HepG2 (cell line): Measurements from ENCODE around the gene TCF3. TPM values are rescaled to one million over a fixed set of nuclear protein-coding genes. Genes with fewer than 3 reads are reported as not detected.

ENCODE experiments used
- ATAC-seq: fragments of 200-7000 bp; cut with Tn5 transposase; 3 replicates; pipeline ENCODE4 v1.9.1; 2020; ENCODE audit warnings: mild to moderate bottlenecking, moderate library complexity
- BruUV-seq: library from RNA; stranded (reverse); fragments of 400-500 nt; replicated peaks from 2 replicates; lab custom pipeline; 2021; lab: Mats Ljungman, UMichigan
- CTCF ChIA-PET: fragments of 300-600 bp; formaldehyde crosslinking; extraction: SDS; loops from one replicate; lab custom pipeline; 2021; ENCODE audit warnings: low total read pairs, inconsistent platforms, low intra/inter-chr PET ratio; lab: Yijun Ruan, JAX
- POLR2A ChIA-PET: fragments of 350-600 bp; sonication (Branson Sonifier 250); formaldehyde crosslinking; loops from one replicate; lab custom pipeline; 2020; ENCODE audit warnings: antibody characterized with exemption, inconsistent platforms; lab: Yijun Ruan, JAX
- DNase-seq: peaks from one replicate; pipeline ENCODE4 v3.0.0-alpha.2; 2015; ENCODE audit warnings: low spot score
- FAIRE-seq: peaks from 3 replicates; lab custom pipeline; 2011; peaks lifted over from hg19 to GRCh38; lab: Jason Lieb, UNC
- H2AFZ ChIP-seq: one replicate; pipeline ENCODE4 v1.6.1; 2011; ENCODE audit warnings: low read length, inconsistent platforms
- H3K27ac ChIP-seq: fragments of 300-600 bp; 3 replicates; pipeline ENCODE4 v1.8.0; 2011; ENCODE audit warnings: mixed run types, mild to moderate bottlenecking, mixed read lengths, low read length, inconsistent platforms; ENCODE audit not compliant: insufficient read depth; ENCODE audit errors: extremely low read length
- H3K27me3 ChIP-seq, 2 experiments: fragments of 200-600 bp in 1 of 2; 2 replicates in 1 of 2; 3 replicates in 1 of 2; pipeline versions ENCODE4 v1.6.0 to v1.8.0; 2011; ENCODE audit warnings: low read length in 2 of 2, mild to moderate bottlenecking in 2 of 2, moderate library complexity in 2 of 2, inconsistent platforms in 1 of 2; ENCODE audit not compliant: insufficient read depth in 2 of 2, control insufficient read depth in 1 of 2
- H3K36me3 ChIP-seq, 2 experiments: fragments of 200-600 bp in 1 of 2; replicated peaks in 1 of 2; 2 replicates in 1 of 2; 3 replicates in 1 of 2; pipeline versions ENCODE4 v1.5.1 to v1.8.0; 2011; ENCODE audit warnings: low read length in 2 of 2, inconsistent platforms in 1 of 2; ENCODE audit not compliant: insufficient read depth in 2 of 2, control insufficient read depth in 1 of 2
- H3K4me1 ChIP-seq: 2 replicates; pipeline ENCODE4 v1.5.1; 2012; ENCODE audit warnings: low read length, inconsistent platforms; ENCODE audit not compliant: insufficient read depth
- H3K4me2 ChIP-seq: 2 replicates; pipeline ENCODE4 v1.6.0; 2011; ENCODE audit warnings: low read depth, low read length, inconsistent platforms
- H3K4me3 ChIP-seq, 3 experiments: fragments of 200-600 bp in 1 of 3; sonication (generic), shearing (Covaris generic) in 1 of 3; replicated peaks in 1 of 3; 2 replicates each; pipeline ENCODE4 v1.5.1; 2011 to 2016; ENCODE audit warnings: low read length in 3 of 3, inconsistent platforms in 2 of 3, low read depth in 2 of 3, mild to moderate bottlenecking in 2 of 3, control low read depth in 1 of 3, mixed read lengths in 1 of 3; ENCODE audit not compliant: insufficient read depth in 1 of 3
- H3K79me2 ChIP-seq: one replicate; pipeline ENCODE4 v1.6.1; 2011; ENCODE audit warnings: low read length, inconsistent platforms; ENCODE audit not compliant: insufficient read depth
- H3K9ac ChIP-seq: 2 replicates; pipeline ENCODE4 v1.6.0; 2011; ENCODE audit warnings: mild to moderate bottlenecking, low read depth, low read length, inconsistent platforms; ENCODE audit not compliant: insufficient read depth
- H3K9me3 ChIP-seq: 2 replicates; pipeline ENCODE4 v1.5.1; 2012; ENCODE audit warnings: mild to moderate bottlenecking, low read length
- H4K20me1 ChIP-seq: 2 replicates; pipeline ENCODE4 v1.6.0; 2011; ENCODE audit warnings: inconsistent platforms, mild to moderate bottlenecking, low read length, moderate library complexity; ENCODE audit not compliant: insufficient read depth
- GZF1 ChIP-seq: sonication (generic); formaldehyde crosslinking; IDR thresholded peaks from 2 replicates; pipeline ENCODE4 v1.5.1; 2020; ENCODE audit warnings: mild to moderate bottlenecking, missing genetic modification reagents
- HES4 ChIP-seq: sonication (generic); formaldehyde crosslinking; IDR thresholded peaks from 2 replicates; pipeline ENCODE4 v1.9.0; 2021; ENCODE audit warnings: mild to moderate bottlenecking, missing genetic modification reagents, borderline replicate concordance
- MYC ChIP-seq: sonication (generic); formaldehyde crosslinking; IDR thresholded peaks from 2 replicates; pipeline ENCODE4 v1.9.0; 2021; ENCODE audit warnings: missing genetic modification reagents, borderline replicate concordance
- NFIB ChIP-seq: sonication (generic); formaldehyde crosslinking; IDR thresholded peaks from 2 replicates; pipeline ENCODE4 v1.9.0; 2021; ENCODE audit warnings: missing genetic modification reagents, mild to moderate bottlenecking, borderline replicate concordance
- NFKB2 ChIP-seq: sonication (generic); formaldehyde crosslinking; IDR thresholded peaks from 2 replicates; pipeline ENCODE4 v1.4.0; 2020; ENCODE audit warnings: missing genetic modification reagents, borderline replicate concordance
- POLR2G ChIP-seq: fragments of 200-400 bp; formaldehyde crosslinking; IDR thresholded peaks from 2 replicates; pipeline ENCODE4 v1.6.1; 2018; ENCODE audit warnings: mild to moderate bottlenecking, low read depth, low read length, moderate library complexity
- RXRA ChIP-seq: sonication (generic); formaldehyde crosslinking; IDR thresholded peaks from 2 replicates; pipeline ENCODE4 v1.5.1; 2020; ENCODE audit warnings: missing genetic modification reagents
- RXRB ChIP-seq: IDR thresholded peaks from 2 replicates; pipeline ENCODE4 v1.6.1; 2016; ENCODE audit warnings: borderline replicate concordance, missing genetic modification reagents, missing compliant biosample characterization
- SOX5 ChIP-seq: IDR thresholded peaks from 2 replicates; pipeline ENCODE4 v1.6.1; 2016; ENCODE audit warnings: borderline replicate concordance
- STAT5B ChIP-seq: sonication (generic); formaldehyde crosslinking; IDR thresholded peaks from 2 replicates; pipeline ENCODE4 v1.4.0; 2020; ENCODE audit warnings: missing genetic modification reagents
- ZBTB2 ChIP-seq: sonication (generic); formaldehyde crosslinking; IDR thresholded peaks from 2 replicates; pipeline ENCODE4 v1.8.0; 2022; ENCODE audit warnings: low read depth, missing genetic modification reagents
- ZC3H13 ChIP-seq: sonication (generic); formaldehyde crosslinking; IDR thresholded peaks from 2 replicates; pipeline ENCODE4 v1.8.1; 2023; ENCODE audit warnings: mild to moderate bottlenecking, missing genetic modification reagents, moderate library complexity
- ZFP62 ChIP-seq: sonication (generic); formaldehyde crosslinking; IDR thresholded peaks from 2 replicates; pipeline ENCODE4 v1.4.0; 2020; ENCODE audit warnings: missing genetic modification reagents
- ZMAT3 ChIP-seq: sonication (generic); formaldehyde crosslinking; conservative IDR thresholded peaks from 2 replicates; pipeline ENCODE4 v1.7.0; 2021; ENCODE audit warnings: missing genetic modification reagents
- ZNF235 ChIP-seq: sonication (generic); formaldehyde crosslinking; IDR thresholded peaks from 2 replicates; pipeline ENCODE4 v1.8.1; 2023; ENCODE audit warnings: mild to moderate bottlenecking, missing genetic modification reagents, borderline replicate concordance
- ZNF263 ChIP-seq: sonication (generic); formaldehyde crosslinking; IDR thresholded peaks from 2 replicates; pipeline ENCODE4 v1.4.0; 2020; ENCODE audit warnings: missing genetic modification reagents
- ZNF670 ChIP-seq: sonication (generic); formaldehyde crosslinking; IDR thresholded peaks from 2 replicates; pipeline ENCODE4 v1.8.0; 2022; ENCODE audit warnings: mild to moderate bottlenecking, missing genetic modification reagents, borderline replicate concordance
- ZNF850 ChIP-seq: sonication (generic); formaldehyde crosslinking; conservative IDR thresholded peaks from 2 replicates; pipeline ENCODE4 v1.9.0; 2021; ENCODE audit warnings: mild to moderate bottlenecking, missing genetic modification reagents
- WGBS: methylation state at CpG from one replicate; pipeline ENCODE4 v1.1.6; 2017; ENCODE audit warnings: low lambda C conversion rate; 5-methylcytosine and 5-hydroxymethylcytosine counted together
- in situ Hi-C: cut with HindIII; loops from 2 replicates; pipeline ENCODE4 v1.10.0; 2017; ENCODE audit warnings: low pct_unique_long_range_greater_than_20kb; ENCODE audit not compliant: extremely low pct_ligation_motif_present
- intact Hi-C: fragments of 100-400 bp; cut with micrococcal nuclease; formaldehyde crosslinking; loops from one replicate; pipeline ENCODE4 v1.10.0; 2022; ENCODE audit not compliant: unreplicated experiment
- polyA plus RNA-seq, 8 experiments: library from polyadenylated mRNA; depleted of rRNA in 3 of 8; stranded (reverse) in 7 of 8; unstranded in 1 of 8; fragments of >200 nt; fragmentation: Illumina TruSeq in 4 of 8; extraction: Trizol in 4 of 8; gene quantifications; 2 replicates each; pipeline versions ENCODE4 v1.2.1 to v1.2.3, GENCODE V29; 2011 to 2016; ENCODE audit warnings: low read depth in 4 of 8, missing spikeins in 1 of 8, mixed read lengths in 1 of 8; ENCODE audit not compliant: insufficient read depth in 1 of 8
- total RNA-seq, 5 experiments: library from RNA; depleted of rRNA; stranded (reverse); fragments of >200 nt; fragmentation: Illumina TruSeq; extraction: Trizol; gene quantifications; 2 replicates each; pipeline ENCODE4 v1.2.3, GENCODE V29; 2016; ENCODE audit warnings: low read depth in 1 of 5

TCF3 gene
- total and polyA plus RNA-seq, 2 of the 13 experiments (the other 11 are each of a cell fraction or from before 2014, with no cell fraction given), result 51.4 to 53.2 TPM

GRCh38 chr19:1568320-1569019 is 83.9 kb downstream of the TCF3 start, which contains the start of gene MEX3D (continued):
- peak; percentile 60; the same call in 1 of the 2 replicates for TF ChIP-seq ZBTB2 (CRISPR knock-in tag)
- TF ChIP-seq ZC3H13 (CRISPR knock-in tag), result peak; percentile 67; the same call in 1 of the 2 replicates
- peak; percentile 82; the same call in 1 of the 2 replicates for TF ChIP-seq ZNF235 (CRISPR knock-in tag)
- peak; percentile 82; the same call in 1 of the 2 replicates for TF ChIP-seq MYC (CRISPR knock-in tag)
- TF ChIP-seq GZF1 (CRISPR knock-in tag), result no peak
- TF ChIP-seq, all 625 proteins: peak for 190

- CTCF ChIA-PET, result no interaction called here
- H3K79me2 ChIP-seq, result peaks cover 11% of the 10 kb centered on the region
- intact Hi-C loops, result loop anchor here (2.0 kb wide), 1 partner anchor 21 kb away; no protein-coding TSS in a partner anchor
- H3K4me3 ChIP-seq, result peak overlapping the region in 2 of 3 experiments; percentile 75 to 81; a peak in 3 of 6 replicates
- H2AFZ ChIP-seq, result no peak overlapping the region
- FAIRE-seq (no peak), DNase-seq (no peak), ATAC-seq (no peak)
- BruUV-seq, result no TSS peak
- H3K9me3 ChIP-seq, result no peaks in the 10 kb centered on the region
- H3K27ac ChIP-seq, result no peak overlapping the region
- H3K27me3 ChIP-seq, result peaks cover 0 to 8% of the 10 kb centered on the region in 2 experiments; a peak in 2 of 5 replicates
- POLR2A ChIA-PET, result no interaction called here
- in situ Hi-C loops, result no loop called here
- H4K20me1 ChIP-seq, result 0 out of 2 replicates have a peak, but pooled peaks cover 6% of the 10 kb centered on the region
- H3K36me3 ChIP-seq, result peaks cover 0 to 3% of the 10 kb centered on the region in 2 experiments; a peak in 3 of 5 replicates
- no peak for TF ChIP-seq STAT5B (CRISPR knock-in tag)
- TF ChIP-seq ZFP62 (CRISPR knock-in tag), result no peak
- no peak for TF ChIP-seq NFKB2 (CRISPR knock-in tag)
- TF ChIP-seq POLR2G, result no peak
- no peak for TF ChIP-seq HES4 (CRISPR knock-in tag)
- no peak for TF ChIP-seq ZMAT3 (CRISPR knock-in tag)
- no peak for TF ChIP-seq RXRB
- TF ChIP-seq ZNF263 (CRISPR knock-in tag), result no peak
- no peak for TF ChIP-seq SOX5
- TF ChIP-seq ZNF670, result no peak
- no peak for TF ChIP-seq RXRA
- no peak for TF ChIP-seq NFIB
- TF ChIP-seq ZNF850 (CRISPR knock-in tag), result no peak
- H3K4me2 ChIP-seq, result no peak overlapping the region
- peaks cover 16% of the 10 kb centered on the region for H3K4me1 ChIP-seq
- WGBS, result no CpG with 5 or more reads among the region's 73 CpGs
- no peak overlapping the region for H3K9ac ChIP-seq
Measured at GRCh38 chr19:1567848-1568227, 84.6 kb downstream of the TCF3 start.
